Measurements from ENCODE around the gene GBX2. TPM values are rescaled to one million over a fixed set of nuclear protein-coding genes. Genes with fewer than 3 reads are reported as not detected.

The GBX2 gene
- polyA plus RNA-seq, 3 donors, result 0.54 to 0.70 (median 0.64) TPM

DNA sequence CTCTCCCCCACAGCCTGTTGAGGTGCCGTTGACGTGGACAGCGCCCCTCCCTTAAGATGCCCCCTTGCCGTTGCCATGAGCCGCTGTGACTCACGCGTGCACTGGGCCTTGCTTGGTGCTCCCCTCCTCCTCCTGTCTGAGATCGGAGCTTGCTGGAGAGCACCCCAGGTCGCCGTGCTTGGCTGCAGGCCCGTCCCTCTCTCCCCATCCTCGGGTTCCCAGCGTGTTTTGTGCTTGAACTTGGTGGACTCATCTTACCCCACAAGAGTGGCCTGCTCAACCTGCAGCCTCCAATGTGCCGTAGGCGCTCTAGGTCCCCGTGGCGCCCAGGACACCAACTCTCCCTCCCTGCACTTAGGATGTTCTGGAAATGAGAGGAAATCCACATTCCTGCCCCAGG is 39.9 kb downstream of the GBX2 start:
- DNase-seq (ENCODE audit: extremely low read depth in 1 of 11, low read depth in 9 of 11, low spot score in 4 of 11), result no peak

DNA sequence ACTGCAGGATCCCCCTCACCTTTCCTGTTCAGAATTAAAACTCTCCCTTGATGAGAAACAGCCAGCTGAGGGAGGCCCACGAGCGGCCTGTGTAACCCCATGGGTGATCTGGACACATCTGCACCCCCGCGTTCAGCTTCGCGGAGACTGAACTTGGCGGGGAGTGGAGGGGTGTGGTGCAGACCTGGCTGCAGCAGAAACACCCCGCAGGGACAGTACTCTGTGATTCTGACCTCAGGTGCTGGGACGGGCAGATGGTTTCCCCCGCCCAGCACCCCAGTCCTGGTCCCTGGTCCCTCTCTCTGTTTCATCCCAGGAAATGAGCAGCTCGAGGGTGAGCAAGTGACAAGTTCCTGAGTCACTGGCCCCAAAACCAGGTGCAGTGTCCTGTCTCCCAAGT is 41.2 kb downstream of the GBX2 start:
- no peak for DNase-seq (ENCODE audit: extremely low read depth in 1 of 11, low read depth in 9 of 11, low spot score in 4 of 11)

DNA sequence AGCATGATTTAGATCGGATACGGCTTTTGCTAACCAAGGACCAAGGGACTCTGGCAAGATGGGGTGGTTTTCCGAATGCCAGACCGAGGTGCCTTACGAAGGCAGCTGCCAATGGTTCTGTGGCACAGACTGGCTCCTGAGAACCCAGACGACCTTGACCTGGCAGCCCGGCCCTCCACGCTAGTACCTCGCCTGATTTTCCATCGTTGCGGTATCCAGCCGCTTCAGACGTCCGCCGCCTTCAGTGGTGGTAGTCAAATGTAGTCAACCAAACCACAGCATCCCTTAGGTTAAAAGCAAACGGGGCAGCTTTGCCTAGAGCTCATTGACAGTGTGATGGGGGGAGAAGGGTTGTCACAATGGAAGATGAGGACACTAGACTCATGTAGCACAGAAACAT is 42.6 kb downstream of the GBX2 start:
- DNase-seq (ENCODE audit: extremely low read depth in 1 of 11, low read depth in 9 of 11, low spot score in 4 of 11), result no peak

DNA sequence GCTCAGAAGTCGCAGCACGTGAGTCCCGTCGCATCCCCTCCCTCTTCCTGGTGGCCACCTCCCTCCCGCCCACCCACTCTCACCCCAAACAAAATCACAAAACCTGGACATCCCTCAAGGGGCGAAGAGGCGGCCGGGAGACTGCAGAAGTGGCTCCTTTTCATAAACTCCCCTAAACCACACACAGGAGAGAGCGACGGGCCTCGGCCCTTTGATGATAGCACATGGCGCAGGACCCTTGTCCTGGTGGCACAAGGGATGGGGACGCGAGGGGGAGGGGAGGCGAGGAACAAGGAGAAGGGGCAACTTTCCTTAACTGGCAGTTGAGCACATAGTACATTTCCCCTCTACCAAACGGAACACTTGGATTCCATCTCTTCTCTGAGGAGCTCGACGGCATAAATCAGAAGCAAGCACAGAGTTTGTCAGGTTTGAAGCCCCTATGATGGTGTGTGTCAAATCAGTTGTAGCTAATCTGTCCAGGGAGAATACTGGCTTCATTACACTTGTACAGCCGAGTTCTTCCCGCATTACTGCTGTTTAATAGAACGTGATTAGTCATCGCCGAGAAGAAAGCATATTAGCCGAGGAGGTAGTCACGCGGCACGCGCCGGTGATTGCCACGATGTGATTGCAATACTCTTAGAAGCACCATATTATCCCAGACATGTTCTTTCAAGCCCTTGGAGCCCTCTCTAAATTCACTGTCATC is 43.8 kb downstream of the GBX2 start:
- DNase-seq (ENCODE audit: extremely low read depth in 1 of 11, low read depth in 9 of 11, low spot score in 4 of 11), result no peak

DNA sequence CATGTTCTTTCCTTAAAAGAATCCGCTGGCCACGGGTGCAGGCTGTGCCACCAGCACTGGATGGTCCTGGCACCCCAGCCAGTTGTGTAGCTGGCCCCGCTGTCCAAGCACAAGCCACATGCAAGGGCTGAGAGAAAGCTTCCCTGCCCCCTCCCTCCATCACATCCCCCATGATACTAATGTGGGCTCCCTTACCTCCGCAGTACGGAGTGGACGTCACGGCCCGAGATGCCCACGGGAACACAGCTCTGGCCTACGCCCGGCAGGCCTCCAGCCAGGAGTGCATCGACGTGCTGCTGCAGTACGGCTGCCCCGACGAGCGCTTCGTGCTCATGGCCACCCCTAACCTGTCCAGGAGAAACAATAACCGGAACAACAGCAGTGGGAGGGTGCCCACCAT is 44.5 kb downstream of the GBX2 start:
- no peak for DNase-seq (ENCODE audit: extremely low read depth in 1 of 11, low read depth in 9 of 11, low spot score in 4 of 11)

DNA sequence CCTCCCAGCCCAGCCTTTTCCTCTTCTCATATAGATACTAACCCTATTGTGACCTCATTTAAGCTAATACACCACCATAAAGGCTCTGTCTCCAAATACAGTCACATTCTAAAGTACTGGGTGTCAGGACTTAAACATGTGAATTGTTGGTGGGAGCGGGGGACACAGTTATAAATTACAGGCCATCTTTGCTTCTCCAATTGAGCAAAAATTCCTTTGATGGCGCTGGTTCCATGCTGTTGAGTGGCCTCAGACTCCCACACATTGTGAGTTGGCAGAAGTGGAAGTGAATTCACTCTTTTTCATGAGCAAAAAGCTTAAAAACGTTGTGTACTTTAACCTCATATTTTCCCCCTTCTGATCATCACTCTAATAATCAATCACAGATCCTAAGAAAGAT is 46.0 kb downstream of the GBX2 start:
- DNase-seq (ENCODE audit: extremely low read depth in 1 of 11, low read depth in 9 of 11, low spot score in 4 of 11), result peak in 4 of 11 donors; percentile 9 to 43 (median 24)

DNA sequence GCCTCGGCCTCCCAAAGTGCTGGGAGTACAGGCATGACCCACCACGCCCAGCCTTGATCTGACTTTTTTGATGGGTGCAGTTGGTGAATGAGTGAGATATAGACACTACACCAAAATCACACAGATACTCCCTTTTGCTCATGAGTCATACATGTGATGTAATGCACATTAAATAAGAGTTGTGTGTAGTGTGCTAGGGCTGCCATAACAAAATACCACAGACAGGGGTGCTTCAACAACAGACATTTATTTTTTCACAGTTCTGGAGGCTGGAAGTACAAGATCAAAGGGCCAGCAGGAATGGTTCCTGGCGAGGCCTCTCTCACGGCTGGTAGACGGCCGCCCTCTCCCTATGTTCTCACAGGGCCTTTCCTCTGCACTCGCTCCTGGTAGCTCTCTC is 46.6 kb downstream of the GBX2 start:
- no peak for DNase-seq (ENCODE audit: extremely low read depth in 1 of 11, low read depth in 9 of 11, low spot score in 4 of 11)

DNA sequence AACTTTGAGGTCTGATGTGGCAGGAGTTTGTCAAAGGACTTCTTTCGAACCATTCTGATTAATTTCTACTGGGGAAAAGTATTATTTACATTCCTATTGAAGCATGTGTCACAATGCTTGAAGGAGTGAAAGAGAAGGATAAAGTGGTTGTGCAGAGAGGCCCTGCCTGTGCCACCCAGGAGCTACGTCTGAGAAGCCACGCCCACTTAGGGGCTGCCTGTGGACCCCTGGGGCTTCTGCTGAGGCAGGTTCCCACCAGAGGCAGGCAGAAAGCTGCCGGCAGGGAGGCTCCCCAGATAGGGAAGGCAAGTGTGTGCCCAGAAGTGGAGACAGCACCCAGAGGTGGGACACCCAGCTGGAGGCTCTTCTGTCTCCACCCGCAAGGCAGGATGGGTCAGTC is 47.4 kb downstream of the GBX2 start:
- DNase-seq (ENCODE audit: extremely low read depth in 1 of 11, low read depth in 9 of 11, low spot score in 4 of 11), result no peak

DNA sequence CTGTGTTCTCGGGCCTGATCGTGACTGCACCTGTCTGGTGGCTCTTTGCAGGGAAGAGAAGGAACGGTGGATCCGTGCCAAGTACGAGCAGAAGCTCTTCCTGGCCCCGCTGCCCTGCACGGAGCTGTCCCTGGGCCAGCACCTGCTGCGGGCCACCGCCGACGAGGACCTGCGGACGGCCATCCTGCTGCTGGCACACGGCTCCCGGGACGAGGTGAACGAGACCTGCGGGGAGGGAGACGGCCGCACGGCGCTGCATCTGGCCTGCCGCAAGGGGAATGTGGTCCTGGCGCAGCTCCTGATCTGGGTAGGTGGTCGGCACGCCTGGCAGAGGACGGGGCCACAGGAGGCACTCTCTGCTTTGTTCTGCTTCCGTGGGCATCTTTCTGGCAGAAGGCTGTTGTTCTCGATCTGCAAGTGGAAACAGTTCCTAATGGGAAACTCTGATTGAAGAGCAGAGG is 48.0 kb downstream of the GBX2 start:
- no peak for DNase-seq (ENCODE audit: extremely low read depth in 1 of 11, low read depth in 9 of 11, low spot score in 4 of 11)

DNA sequence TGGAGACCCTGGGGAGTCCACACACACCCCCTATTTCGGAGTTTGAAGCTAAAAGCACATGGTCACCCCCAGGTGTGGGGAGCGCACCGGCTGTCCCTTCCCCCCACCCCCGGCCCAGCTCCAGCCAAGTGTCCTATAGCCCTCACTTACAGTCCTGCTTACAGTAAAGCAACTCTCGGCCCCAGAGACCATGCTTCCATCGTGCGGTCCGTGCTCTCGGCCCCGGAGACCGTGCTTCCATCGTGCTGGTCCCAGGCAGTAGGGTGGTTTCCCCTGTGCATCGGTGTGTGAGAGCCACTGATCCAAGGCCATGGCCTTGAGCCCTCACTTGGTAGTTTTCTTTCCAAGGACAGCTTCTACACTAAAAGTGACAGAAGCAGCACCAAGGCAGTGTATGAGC is 48.7 kb downstream of the GBX2 start:
- no peak for DNase-seq (ENCODE audit: extremely low read depth in 1 of 11, low read depth in 9 of 11, low spot score in 4 of 11)

DNA sequence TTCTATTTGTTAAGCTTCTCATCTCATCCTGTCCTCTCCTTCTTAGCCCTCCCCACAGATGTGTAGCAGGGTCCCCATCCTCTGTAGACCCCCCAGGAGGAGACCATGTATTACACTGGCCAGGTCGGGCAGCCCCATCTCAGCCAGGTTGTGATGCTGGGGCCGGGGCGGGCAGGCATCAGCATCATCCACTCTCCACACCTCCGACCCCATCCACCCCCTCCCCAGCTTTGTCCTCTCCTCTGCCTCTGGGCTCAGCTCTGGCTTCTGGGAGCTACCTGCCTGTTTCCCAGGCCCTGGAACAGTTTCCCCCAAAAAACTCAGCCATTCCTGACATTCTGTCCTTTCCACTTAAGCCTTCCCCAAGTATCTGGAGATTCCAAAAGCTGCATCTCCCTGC is 49.2 kb downstream of the GBX2 start:
- DNase-seq (ENCODE audit: extremely low read depth in 1 of 11, low read depth in 9 of 11, low spot score in 4 of 11), result no peak

DNA sequence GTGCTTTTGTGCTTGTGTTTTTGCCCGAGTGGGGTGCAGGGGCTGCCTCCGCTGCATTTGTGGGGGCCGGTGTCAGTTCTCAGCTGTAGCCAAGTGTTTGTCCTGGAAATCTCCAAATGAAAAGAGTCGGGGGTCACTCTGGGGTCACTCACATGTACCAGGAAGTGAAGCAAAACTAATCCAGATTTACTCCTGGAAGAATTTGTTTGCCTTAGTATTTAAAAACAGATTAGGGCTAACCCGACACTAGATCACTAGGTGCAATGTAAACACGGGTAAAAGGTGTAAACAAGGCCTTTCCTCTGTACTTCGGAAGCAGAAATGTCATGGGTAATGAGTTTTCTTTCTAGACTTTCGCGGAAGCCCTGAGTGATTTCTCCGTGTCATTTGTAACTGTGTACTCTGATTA is 50.3 kb downstream of the GBX2 start:
- DNase-seq (ENCODE audit: extremely low read depth in 1 of 11, low read depth in 9 of 11, low spot score in 4 of 11), result peak in 4 of 11 donors; percentile 6 to 38 (median 22)

DNA sequence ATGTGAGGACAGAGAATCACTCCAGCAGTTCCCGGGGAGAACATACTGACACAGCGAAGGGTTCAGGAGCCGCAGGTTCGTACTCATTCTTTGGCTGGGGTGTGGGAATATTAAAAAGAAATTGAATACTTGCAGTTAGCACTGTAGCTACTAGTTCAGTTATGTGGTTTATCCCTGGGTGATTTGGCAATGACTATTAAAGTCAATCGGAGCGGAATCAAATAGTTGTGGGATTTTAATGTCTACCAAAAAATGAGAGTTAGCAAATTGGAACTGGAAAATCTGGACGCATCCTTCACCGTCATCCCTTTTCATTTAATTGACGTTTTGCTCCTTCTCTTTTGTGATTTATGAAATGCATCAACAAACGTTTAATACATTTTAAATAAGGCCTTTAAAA is 50.8 kb downstream of the GBX2 start:
- no peak for DNase-seq (ENCODE audit: extremely low read depth in 1 of 11, low read depth in 9 of 11, low spot score in 4 of 11)

Other genes starting within 250 kb of the GBX2 start
- under 1 TPM in 1 of 3 donors, not detected in 2; 0.04 TPM for gene ASB18, start 96.0 kb upstream of the GBX2 start, polyA plus RNA-seq (ENCODE audit: insufficient read length in 3 of 3)